Measurements from ENCODE around the gene C1orf116.

DNA sequence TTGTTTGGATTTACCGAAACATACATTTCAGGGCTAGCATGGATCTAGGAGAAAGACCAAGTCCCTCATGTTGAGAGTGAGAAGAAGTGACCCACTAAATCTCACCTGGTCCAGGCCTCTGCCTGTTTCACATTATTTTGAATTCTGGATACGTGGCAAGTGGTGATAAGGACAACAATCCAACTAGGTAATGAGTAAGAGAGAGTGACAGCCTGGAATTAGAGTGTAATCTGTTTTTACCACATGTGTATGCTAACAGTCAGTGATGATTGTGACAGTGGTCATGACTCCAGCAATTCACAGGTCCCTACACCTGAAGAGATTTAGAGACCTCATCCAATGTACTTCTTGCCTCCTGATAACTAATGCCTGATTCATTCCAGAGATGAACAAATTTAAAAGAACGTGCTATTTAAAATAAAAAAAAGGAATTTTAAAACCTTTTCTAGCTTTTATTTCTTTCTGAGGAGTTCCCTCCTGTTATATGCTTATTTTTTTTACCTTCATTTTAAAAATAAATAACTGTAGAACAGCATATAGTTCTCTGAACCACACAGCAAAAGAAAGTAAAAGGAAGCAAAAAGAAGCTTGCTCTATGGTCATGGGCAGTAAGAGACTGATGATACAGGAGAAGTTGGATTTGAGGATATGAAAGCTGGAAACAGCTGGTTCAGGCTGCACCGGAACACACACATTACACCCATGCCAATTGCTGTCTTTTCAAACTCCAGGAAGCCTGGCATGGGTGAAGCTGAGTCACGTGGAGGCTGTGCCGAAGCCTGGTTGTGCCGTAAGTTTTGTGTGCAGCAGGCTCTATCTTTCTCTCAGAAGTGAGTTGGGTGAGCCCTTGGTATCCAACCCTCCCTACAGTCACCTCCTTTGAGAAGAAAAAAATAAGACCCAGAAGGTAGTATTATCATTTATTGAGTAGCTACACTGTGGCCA, 14.7 kb downstream of the C1orf116 start:
- TF ChIP-seq, protein P1, sequence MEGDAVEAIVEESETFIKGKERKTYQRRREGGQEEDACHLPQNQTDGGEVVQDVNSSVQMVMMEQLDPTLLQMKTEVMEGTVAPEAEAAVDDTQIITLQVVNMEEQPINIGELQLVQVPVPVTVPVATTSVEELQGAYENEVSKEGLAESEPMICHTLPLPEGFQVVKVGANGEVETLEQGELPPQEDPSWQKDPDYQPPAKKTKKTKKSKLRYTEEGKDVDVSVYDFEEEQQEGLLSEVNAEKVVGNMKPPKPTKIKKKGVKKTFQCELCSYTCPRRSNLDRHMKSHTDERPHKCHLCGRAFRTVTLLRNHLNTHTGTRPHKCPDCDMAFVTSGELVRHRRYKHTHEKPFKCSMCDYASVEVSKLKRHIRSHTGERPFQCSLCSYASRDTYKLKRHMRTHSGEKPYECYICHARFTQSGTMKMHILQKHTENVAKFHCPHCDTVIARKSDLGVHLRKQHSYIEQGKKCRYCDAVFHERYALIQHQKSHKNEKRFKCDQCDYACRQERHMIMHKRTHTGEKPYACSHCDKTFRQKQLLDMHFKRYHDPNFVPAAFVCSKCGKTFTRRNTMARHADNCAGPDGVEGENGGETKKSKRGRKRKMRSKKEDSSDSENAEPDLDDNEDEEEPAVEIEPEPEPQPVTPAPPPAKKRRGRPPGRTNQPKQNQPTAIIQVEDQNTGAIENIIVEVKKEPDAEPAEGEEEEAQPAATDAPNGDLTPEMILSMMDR (IDR thresholded peaks at IDR 0.05; ENCODE audit: poor library complexity, severe bottlenecking) = no peak
- TF ChIP-seq POLR2AphosphoS5 (IDR thresholded peaks at IDR 0.05) = no peak
- TF ChIP-seq EZH2 (IDR thresholded peaks at IDR 0.05; ENCODE audit: borderline replicate concordance, insufficient read depth, low read length, poor library complexity, severe bottlenecking) = no peak
- TF ChIP-seq SMC3 (conservative IDR thresholded peaks at IDR 0.05; ENCODE audit: poor library complexity) = no peak
- no peak for TF ChIP-seq EP300 (conservative IDR thresholded peaks at IDR 0.05; ENCODE audit: poor library complexity, severe bottlenecking)
- TF ChIP-seq TAF1 (IDR thresholded peaks at IDR 0.05; ENCODE audit: low read depth) = no peak
- TF ChIP-seq MXI1 (conservative IDR thresholded peaks at IDR 0.05; ENCODE audit: poor library complexity, severe bottlenecking) = no peak
- TF ChIP-seq, protein P2, sequence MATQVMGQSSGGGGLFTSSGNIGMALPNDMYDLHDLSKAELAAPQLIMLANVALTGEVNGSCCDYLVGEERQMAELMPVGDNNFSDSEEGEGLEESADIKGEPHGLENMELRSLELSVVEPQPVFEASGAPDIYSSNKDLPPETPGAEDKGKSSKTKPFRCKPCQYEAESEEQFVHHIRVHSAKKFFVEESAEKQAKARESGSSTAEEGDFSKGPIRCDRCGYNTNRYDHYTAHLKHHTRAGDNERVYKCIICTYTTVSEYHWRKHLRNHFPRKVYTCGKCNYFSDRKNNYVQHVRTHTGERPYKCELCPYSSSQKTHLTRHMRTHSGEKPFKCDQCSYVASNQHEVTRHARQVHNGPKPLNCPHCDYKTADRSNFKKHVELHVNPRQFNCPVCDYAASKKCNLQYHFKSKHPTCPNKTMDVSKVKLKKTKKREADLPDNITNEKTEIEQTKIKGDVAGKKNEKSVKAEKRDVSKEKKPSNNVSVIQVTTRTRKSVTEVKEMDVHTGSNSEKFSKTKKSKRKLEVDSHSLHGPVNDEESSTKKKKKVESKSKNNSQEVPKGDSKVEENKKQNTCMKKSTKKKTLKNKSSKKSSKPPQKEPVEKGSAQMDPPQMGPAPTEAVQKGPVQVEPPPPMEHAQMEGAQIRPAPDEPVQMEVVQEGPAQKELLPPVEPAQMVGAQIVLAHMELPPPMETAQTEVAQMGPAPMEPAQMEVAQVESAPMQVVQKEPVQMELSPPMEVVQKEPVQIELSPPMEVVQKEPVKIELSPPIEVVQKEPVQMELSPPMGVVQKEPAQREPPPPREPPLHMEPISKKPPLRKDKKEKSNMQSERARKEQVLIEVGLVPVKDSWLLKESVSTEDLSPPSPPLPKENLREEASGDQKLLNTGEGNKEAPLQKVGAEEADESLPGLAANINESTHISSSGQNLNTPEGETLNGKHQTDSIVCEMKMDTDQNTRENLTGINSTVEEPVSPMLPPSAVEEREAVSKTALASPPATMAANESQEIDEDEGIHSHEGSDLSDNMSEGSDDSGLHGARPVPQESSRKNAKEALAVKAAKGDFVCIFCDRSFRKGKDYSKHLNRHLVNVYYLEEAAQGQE (IDR thresholded peaks at IDR 0.05; ENCODE audit: borderline replicate concordance) = no peak

Data from neural cell (in vitro differentiated cells).